Airway epithelial cell (primary cell): ENCODE data around the gene IL3RA. TPM values are rescaled to one million over a fixed set of nuclear protein-coding genes. Genes with fewer than 3 reads are reported as not detected.

ENCODE experiments used
- total RNA-seq: library from RNA; depleted of rRNA; stranded (reverse); fragments of >200 nt; gene quantifications from 2 replicates; pipeline ENCODE4 v1.2.3, GENCODE V29; 2015

Gene IL3RA
- total RNA-seq, result not detected in 2 replicates

GRCh38 chrX:1336331-1336943, at the start of gene IL3RA:
Gene IL3RA, plus strand, starts transcription at chrX:1336785. Its CDS starts 4,981 bp downstream, at chrX:1341766.

GRCh38 chrX:1391707-1392375, 55.3 kb downstream of the IL3RA start, which contains the start of gene SLC25A6:
Gene SLC25A6, minus strand, starts transcription at chrX:1392113. Its CDS starts 104 bp downstream, at chrX:1392009.

Other genes starting within 250 kb of the IL3RA start
- gene CRLF2, start 124.1 kb upstream of the IL3RA start, total RNA-seq, result not detected in 2 replicates
- not detected in 2 replicates for gene CSF2RA, start 68.0 kb upstream of the IL3RA start, total RNA-seq
- 294 and 322 TPM in 2 replicates for gene SLC25A6, start 55.3 kb downstream of the IL3RA start, total RNA-seq
- 20.7 and 21.4 TPM in 2 replicates for gene ASMTL, start 116.1 kb downstream of the IL3RA start, total RNA-seq
- not detected in 2 replicates for gene P2RY8, start 200.4 kb downstream of the IL3RA start, total RNA-seq